Keratinocyte (primary cell): ENCODE measurements around the gene CMTM7. TPM values are rescaled to one million over a fixed set of nuclear protein-coding genes. Genes with fewer than 3 reads are reported as not detected.

Experiments
- DNase-seq: peaks from one replicate; pipeline ENCODE4 v3.0.0-alpha.2; 2011; ENCODE audit warnings: low read depth, missing footprints, low spot score
- FAIRE-seq: peaks from 2 replicates; lab custom pipeline; 2011; peaks lifted over from hg19 to GRCh38; lab: Jason Lieb, UNC
- H2AFZ ChIP-seq: 2 replicates; pipeline ENCODE4 v1.6.0; 2012; ENCODE audit warnings: low read length, control low read depth, inconsistent platforms; ENCODE audit not compliant: control insufficient read depth
- H3K27ac ChIP-seq: 2 replicates; pipeline ENCODE4 v1.5.1; 2011; ENCODE audit warnings: low read length; ENCODE audit not compliant: control insufficient read depth, insufficient read depth
- H3K27me3 ChIP-seq: 3 replicates; pipeline ENCODE4 v1.6.0; 2011; ENCODE audit warnings: low read length; ENCODE audit not compliant: control insufficient read depth, insufficient read depth; ENCODE audit errors: extremely low read depth
- H3K36me3 ChIP-seq, 2 experiments: 2 replicates in 1 of 2; 3 replicates in 1 of 2; pipeline ENCODE4 v1.5.1; 2011; ENCODE audit warnings: low read length in 2 of 2, mild to moderate bottlenecking in 1 of 2; ENCODE audit not compliant: control insufficient read depth in 2 of 2, insufficient read depth in 2 of 2; ENCODE audit errors: extremely low read depth in 1 of 2
- H3K4me1 ChIP-seq: 3 replicates; pipeline ENCODE4 v1.5.1; 2011; ENCODE audit warnings: low read length; ENCODE audit not compliant: control insufficient read depth, insufficient read depth; ENCODE audit errors: extremely low read depth
- H3K4me2 ChIP-seq: 3 replicates; pipeline ENCODE4 v1.6.0; 2011; ENCODE audit warnings: low read depth, low read length; ENCODE audit not compliant: control insufficient read depth, insufficient read depth; ENCODE audit errors: extremely low read depth
- H3K4me3 ChIP-seq, 3 experiments: fragments of 200-600 bp in 1 of 3; sonication (generic) in 1 of 3; 2 replicates in 2 of 3; 3 replicates in 1 of 3; pipeline ENCODE4 v1.5.1; 2011 to 2016; ENCODE audit warnings: low read length in 3 of 3, mild to moderate bottlenecking in 3 of 3, control low read depth in 2 of 3, inconsistent platforms in 1 of 3, low read depth in 1 of 3, mixed read lengths in 1 of 3, mixed run types in 1 of 3, moderate library complexity in 1 of 3; ENCODE audit not compliant: control insufficient read depth in 2 of 3, insufficient read depth in 2 of 3; ENCODE audit errors: extremely low read depth in 1 of 3
- H3K79me2 ChIP-seq: 2 replicates; pipeline ENCODE4 v1.6.0; 2012; ENCODE audit warnings: low read length; ENCODE audit not compliant: control insufficient read depth, insufficient read depth
- H3K9ac ChIP-seq: 3 replicates; pipeline ENCODE4 v1.6.0; 2011; ENCODE audit warnings: low read length; ENCODE audit not compliant: control insufficient read depth, insufficient read depth; ENCODE audit errors: extremely low read depth
- H3K9me1 ChIP-seq: 3 replicates; pipeline ENCODE4 v1.6.0; 2011; ENCODE audit warnings: low read length; ENCODE audit not compliant: control insufficient read depth, insufficient read depth; ENCODE audit errors: extremely low read depth
- H3K9me3 ChIP-seq: 2 replicates; pipeline ENCODE4 v1.5.1; 2012; ENCODE audit warnings: low read depth, low read length; ENCODE audit not compliant: control insufficient read depth
- H4K20me1 ChIP-seq: 3 replicates; pipeline ENCODE4 v1.6.0; 2011; ENCODE audit warnings: low read length; ENCODE audit not compliant: control insufficient read depth, insufficient read depth; ENCODE audit errors: extremely low read depth
- CTCF ChIP-seq, 3 experiments: IDR thresholded peaks in 1 of 3; conservative IDR thresholded peaks in 1 of 3; optimal IDR thresholded peaks in 1 of 3; 2 replicates in 2 of 3; 3 replicates in 1 of 3; pipeline versions ENCODE3 to v1.5.1; 2011; ENCODE audit warnings: low read length in 3 of 3, mild to moderate bottlenecking in 3 of 3, moderate library complexity in 2 of 3, control low read depth in 1 of 3, inconsistent platforms in 1 of 3; ENCODE audit not compliant: insufficient read depth in 2 of 3; ENCODE audit errors: extremely low read depth in 1 of 3
- EZH2 ChIP-seq: IDR thresholded peaks from one replicate; pipeline ENCODE4 v1.6.1; 2012; ENCODE audit warnings: inconsistent platforms, mild to moderate bottlenecking, low read length, moderate library complexity
- dilution Hi-C: fragments of 300-500 bp; cut with MboI; formaldehyde crosslinking; loops from one replicate; pipeline ENCODE4 v1.7.0; 2020; ENCODE audit warnings: low sequenced_read_pairs; ENCODE audit not compliant: extremely low pct_ligation_motif_present
- polyA plus RNA-seq, 5 experiments: library from polyadenylated mRNA; depleted of rRNA in 3 of 5; stranded (reverse) in 3 of 5; stranded (forward) in 1 of 5; unstranded in 1 of 5; fragments of >200 nt; gene quantifications; 1 replicate in 1 of 5; 2 replicates in 3 of 5; 3 replicates in 1 of 5; pipeline versions ENCODE4 v1.2.1 to v1.2.3, GENCODE V29; 2011 to 2012; ENCODE audit warnings: missing spikeins in 2 of 5, low read depth in 1 of 5, low replicate concordance in 1 of 5

Gene CMTM7
- polyA plus RNA-seq, 1 donor (not counting 4 experiments of a cell fraction or from before 2014, with no cell fraction given): 47.2 TPM

- no peak overlapping the region for H3K9ac ChIP-seq
- H4K20me1 ChIP-seq: no peaks in the 10 kb centered on the region
- no peaks in the 10 kb centered on the region for H3K9me3 ChIP-seq
- no peak overlapping the region for H3K4me3 ChIP-seq
- no peak overlapping the region for H3K4me2 ChIP-seq
- dilution Hi-C loops: no loop called here
- no peak for TF ChIP-seq EZH2
- no peak overlapping the region for H3K27ac ChIP-seq
- no peaks in the 10 kb centered on the region for H3K36me3 ChIP-seq
- H3K27me3 ChIP-seq: no peaks in the 10 kb centered on the region
- peaks cover 2% of the 10 kb centered on the region for H3K4me1 ChIP-seq
- H2AFZ ChIP-seq: no peak overlapping the region
- DNase-seq (no peak), FAIRE-seq (no peak)
- H3K9me1 ChIP-seq: no peaks in the 10 kb centered on the region
- H3K79me2 ChIP-seq: no peaks in the 10 kb centered on the region
These were observed 11.7 kb upstream of the CMTM7 start for GRCh38 chr3:32379831-32380500.

- H3K9me3 ChIP-seq: no peaks in the 10 kb centered on the region
- no peaks in the 10 kb centered on the region for H3K36me3 ChIP-seq
- no peak for DNase-seq
- H3K4me2 ChIP-seq: no peak overlapping the region
- no peaks in the 10 kb centered on the region for H3K9me1 ChIP-seq
- dilution Hi-C loops: no loop called here
- TF ChIP-seq CTCF (optimal IDR thresholded peaks at IDR 0.05 in 1 of 3, IDR thresholded peaks at IDR 0.05 in 1 of 3, conservative IDR thresholded peaks at IDR 0.05 in 1 of 3; ENCODE audit: extremely low read depth in 1 of 3, insufficient read depth in 2 of 3, low read length in 3 of 3) (no peak), EZH2 (no peak)
- H3K27ac ChIP-seq: no peak overlapping the region
- no peak overlapping the region for H2AFZ ChIP-seq
- H3K4me1 ChIP-seq: no peaks in the 10 kb centered on the region
- no peak overlapping the region for H3K9ac ChIP-seq
- H3K79me2 ChIP-seq: no peaks in the 10 kb centered on the region
- FAIRE-seq: no peak
- H3K27me3 ChIP-seq: no peaks in the 10 kb centered on the region
- no peaks in the 10 kb centered on the region for H4K20me1 ChIP-seq
- H3K4me3 ChIP-seq: no peak overlapping the region
These were observed 9.7 kb upstream of the CMTM7 start for GRCh38 chr3:32381922-32382321.
